Fibroblast of lung (primary cell): ENCODE measurements around the gene CTDSPL.

Experiments
- EZH2 ChIP-seq: IDR thresholded peaks from 2 replicates; pipeline ENCODE4 v1.5.1; 2012; ENCODE audit warnings: low read length, control low read depth, mild to moderate bottlenecking; ENCODE audit errors: missing control alignments
- TF ChIP-seq, protein P1 (sequence below), 2 donors: IDR thresholded peaks in 1 of 2; conservative IDR thresholded peaks in 1 of 2; 1 replicate in 1 of 2; 2 replicates in 1 of 2; pipeline ENCODE4 v1.5.1; 2011 to 2012; ENCODE audit warnings: low read length in 2 of 2, control low read depth in 1 of 2, inconsistent platforms in 1 of 2, low read depth in 1 of 2, mild to moderate bottlenecking in 1 of 2

DNA sequence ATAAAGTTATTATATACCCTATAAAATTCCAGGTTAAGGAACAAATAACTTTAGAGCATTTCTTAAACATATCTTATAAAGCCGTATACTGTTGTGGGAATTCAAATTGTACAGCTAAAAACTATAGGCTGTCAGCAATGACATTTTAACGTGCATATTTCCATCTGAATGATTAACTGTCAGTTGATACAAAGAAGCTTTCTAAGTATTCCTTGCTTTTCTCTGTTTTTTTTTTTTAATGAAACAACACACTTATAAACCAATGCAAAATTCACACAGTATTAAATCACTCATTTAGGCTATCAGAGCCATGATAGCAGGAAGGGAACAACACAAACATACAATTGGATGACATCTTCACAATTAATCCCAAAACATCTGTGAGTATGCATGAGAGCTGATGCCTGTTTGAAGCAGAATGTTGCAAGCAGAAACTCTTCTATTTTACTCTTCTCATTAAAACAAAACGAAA is 61.9 kb downstream of the CTDSPL start:
- no peak for TF ChIP-seq EZH2
- TF ChIP-seq, protein P1, sequence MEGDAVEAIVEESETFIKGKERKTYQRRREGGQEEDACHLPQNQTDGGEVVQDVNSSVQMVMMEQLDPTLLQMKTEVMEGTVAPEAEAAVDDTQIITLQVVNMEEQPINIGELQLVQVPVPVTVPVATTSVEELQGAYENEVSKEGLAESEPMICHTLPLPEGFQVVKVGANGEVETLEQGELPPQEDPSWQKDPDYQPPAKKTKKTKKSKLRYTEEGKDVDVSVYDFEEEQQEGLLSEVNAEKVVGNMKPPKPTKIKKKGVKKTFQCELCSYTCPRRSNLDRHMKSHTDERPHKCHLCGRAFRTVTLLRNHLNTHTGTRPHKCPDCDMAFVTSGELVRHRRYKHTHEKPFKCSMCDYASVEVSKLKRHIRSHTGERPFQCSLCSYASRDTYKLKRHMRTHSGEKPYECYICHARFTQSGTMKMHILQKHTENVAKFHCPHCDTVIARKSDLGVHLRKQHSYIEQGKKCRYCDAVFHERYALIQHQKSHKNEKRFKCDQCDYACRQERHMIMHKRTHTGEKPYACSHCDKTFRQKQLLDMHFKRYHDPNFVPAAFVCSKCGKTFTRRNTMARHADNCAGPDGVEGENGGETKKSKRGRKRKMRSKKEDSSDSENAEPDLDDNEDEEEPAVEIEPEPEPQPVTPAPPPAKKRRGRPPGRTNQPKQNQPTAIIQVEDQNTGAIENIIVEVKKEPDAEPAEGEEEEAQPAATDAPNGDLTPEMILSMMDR (conservative IDR thresholded peaks at IDR 0.05 in 1 of 2, IDR thresholded peaks at IDR 0.05 in 1 of 2; ENCODE audit: low read depth in 1 of 2, low read length in 2 of 2): no peak
